Spleen (tissue), 11 donors: ENCODE data around the gene C1QTNF9. TPM values are rescaled to one million over a fixed set of nuclear protein-coding genes. Genes with fewer than 3 reads are reported as not detected.

Experiments
- DNase-seq: peaks from one replicate; pipeline ENCODE4 v3.0.0-alpha.2; 2020
- H3K27ac ChIP-seq, 8 donors: fragments of 200-600 bp; sonication (generic) in 7 of 8; 1 replicate in 4 of 8; 2 replicates in 4 of 8; pipeline versions ENCODE4 v1.5.0 to v1.8.0; 2016 to 2021; ENCODE audit warnings: inconsistent platforms in 4 of 8, mild to moderate bottlenecking in 4 of 8, moderate library complexity in 1 of 8
- H3K27me3 ChIP-seq, 7 donors: fragments of 200-600 bp; sonication (generic) in 6 of 7; replicated peaks in 1 of 7; 1 replicate in 4 of 7; 2 replicates in 3 of 7; pipeline versions ENCODE4 v1.5.0 to v1.8.0; 2016 to 2021; ENCODE audit warnings: inconsistent platforms in 3 of 7, mild to moderate bottlenecking in 1 of 7
- H3K36me3 ChIP-seq, 6 donors: fragments of 200-600 bp; sonication (generic) in 5 of 6; 1 replicate in 4 of 6; 2 replicates in 2 of 6; pipeline versions ENCODE4 v1.5.0 to v1.8.0; 2016 to 2021; ENCODE audit warnings: inconsistent platforms in 2 of 6
- H3K4me1 ChIP-seq, 6 donors: fragments of 200-600 bp; sonication (generic) in 5 of 6; 1 replicate in 3 of 6; 2 replicates in 3 of 6; pipeline versions ENCODE4 v1.5.0 to v1.8.0; 2016 to 2021; ENCODE audit warnings: inconsistent platforms in 3 of 6
- H3K4me3 ChIP-seq, 8 donors: fragments of 200-600 bp; sonication (generic) in 7 of 8; 1 replicate in 4 of 8; 2 replicates in 4 of 8; pipeline versions ENCODE4 v1.5.0 to v1.8.0; 2016 to 2021; ENCODE audit warnings: inconsistent platforms in 4 of 8, mild to moderate bottlenecking in 4 of 8, moderate library complexity in 2 of 8
- H3K9me3 ChIP-seq, 8 donors: fragments of 200-600 bp; sonication (generic) in 7 of 8; 1 replicate in 4 of 8; 2 replicates in 4 of 8; pipeline versions ENCODE4 v1.5.0 to v1.8.0; 2016 to 2021; ENCODE audit warnings: inconsistent platforms in 4 of 8
- CTCF ChIP-seq, 11 experiments: fragments of 200-600 bp in 7 of 11; fragments of 450-650 bp in 4 of 11; sonication (generic) in 4 of 11; IDR thresholded peaks in 8 of 11; conservative IDR thresholded peaks in 3 of 11; 1 replicate in 7 of 11; 2 replicates in 4 of 11; pipeline versions ENCODE4 v1.4.0 to v1.8.0; 2016 to 2021; ENCODE audit warnings: antibody characterized with exemption in 11 of 11, inconsistent platforms in 4 of 11, mild to moderate bottlenecking in 1 of 11
- POLR2A ChIP-seq, 3 donors: fragments of 450-650 bp; IDR thresholded peaks; one replicate each; pipeline ENCODE4 v1.5.1; 2017; ENCODE audit warnings: antibody characterized with exemption in 3 of 3, mild to moderate bottlenecking in 1 of 3
- POLR2AphosphoS5 ChIP-seq, 3 donors: sonication (generic); formaldehyde crosslinking; IDR thresholded peaks; one replicate each; pipeline ENCODE4 v1.5.1; 2017; ENCODE audit warnings: antibody characterized with exemption in 3 of 3
- WGBS, 5 donors: extraction: QIAGEN DNeasy Blood & Tissue Kit in 3 of 5; methylation state at CpG; one replicate each; pipeline versions ENCODE4 v1.1.5 to v1.1.7; 2013 to 2018; 5-methylcytosine and 5-hydroxymethylcytosine counted together
- intact Hi-C: fragments of 100-400 bp; cut with DNase I; formaldehyde crosslinking; loops from one replicate; pipeline ENCODE4 v1.15.0; 2023; ENCODE audit warnings: low total_unique reads
- polyA plus RNA-seq, 3 donors: library from polyadenylated mRNA; stranded (reverse); fragments of 200-250 nt; gene quantifications; one replicate each; pipeline ENCODE4 v1.2.1, GENCODE V29; 2013
- total RNA-seq, 7 donors: library from RNA; depleted of rRNA in 3 of 7; stranded (reverse); fragments of >200 nt in 3 of 7; fragmentation: NEBNext Ultra II Directional in 4 of 7; extraction: Animal tissue kit (Norgen Biotek cat#: 25700) in 4 of 7; gene quantifications; one replicate each; pipeline versions ENCODE4 v1.1.0 to v1.2.1, GENCODE V29; 2016 to 2021
- donor health status: healthy with polysubstance abuse.
- donor health status: DM: no; HTN: no; CAD: no; lungs with moderate emphysema.
- donor health status: DM: no; HTN: no; CAD: no.
- donor health status: Bipolar disorder and iron deficiency.
- donor health status: healthy.
- donor health status: DM: no; HTN: no; CAD: no.
- donor health status: DM: yes; HTN: yes; CAD: no.

C1QTNF9 gene
- total and polyA plus RNA-seq, 10 donors, result 0.15 to 0.72 (median 0.35) TPM; not detected in 5

- Histone ChIP-seq H3K9me3 (no peaks in the 10 kb centered on the region), H3K4me1 (no peaks in the 10 kb centered on the region), H3K36me3 (no peaks in the 10 kb centered on the region), H3K27me3 (no peaks in the 10 kb centered on the region), H3K27ac (no peak overlapping the region), H3K4me3 (no peak overlapping the region)
- DNase-seq, result no peak
- 86 to 97% (median 94%) methylated on average over 6 to 7 of the region's 7 CpGs for WGBS, 5 donors
- no peak for TF ChIP-seq POLR2AphosphoS5 (IDR thresholded peaks at IDR 0.05)
- no peak for TF ChIP-seq CTCF (IDR thresholded peaks at IDR 0.05 in 8 of 11, conservative IDR thresholded peaks at IDR 0.05 in 3 of 11)
- intact Hi-C loops, result no loop called here
Observed at GRCh38 chr13:24360106-24360505, 50.7 kb downstream of the C1QTNF9 start.

GRCh38 chr13:24361113-24361512, 51.7 kb downstream of the C1QTNF9 start:
- TF ChIP-seq POLR2A (IDR thresholded peaks at IDR 0.05) (no peak), CTCF (IDR thresholded peaks at IDR 0.05 in 8 of 11, conservative IDR thresholded peaks at IDR 0.05 in 3 of 11) (no peak), POLR2AphosphoS5 (IDR thresholded peaks at IDR 0.05) (no peak)
- H3K27me3 ChIP-seq, result no peaks in the 10 kb centered on the region
- H3K4me1 ChIP-seq, result no peaks in the 10 kb centered on the region
- intact Hi-C loops, result no loop called here
- no peaks in the 10 kb centered on the region for H3K9me3 ChIP-seq
- H3K36me3 ChIP-seq, result no peaks in the 10 kb centered on the region
- WGBS, 5 donors, result 85 to 100% (median 88%) methylated on average over 1 to 2 of the region's 2 CpGs
- no peak overlapping the region for H3K4me3 ChIP-seq
- no peak overlapping the region for H3K27ac ChIP-seq
- peak; percentile 25 for DNase-seq

DNA sequence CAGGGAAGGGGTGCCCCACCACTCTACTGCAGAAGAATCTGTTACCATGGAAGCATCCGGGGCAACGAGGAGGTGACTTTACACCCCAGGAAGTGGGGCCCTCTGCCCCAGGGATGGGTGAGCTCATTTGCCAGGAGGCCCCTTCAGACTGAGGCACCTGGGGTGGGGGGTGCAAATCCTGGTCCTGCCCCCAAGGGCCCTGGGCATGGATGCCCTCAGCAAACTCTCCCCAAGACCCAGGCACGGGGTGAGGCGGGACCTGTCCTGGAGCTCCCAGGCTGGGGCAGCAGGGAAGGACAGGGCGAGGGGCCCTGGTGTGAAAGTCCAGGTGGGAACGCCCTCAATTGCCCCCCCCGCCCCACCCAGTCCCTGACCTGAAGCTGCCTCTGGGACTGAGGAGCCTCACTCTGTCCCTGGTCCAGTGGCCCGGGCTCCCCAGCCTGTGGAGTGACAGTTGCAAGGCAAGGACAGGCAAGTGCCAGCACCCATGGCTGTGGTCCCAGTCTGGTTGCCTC, 52.5 kb downstream of the C1QTNF9 start:
- Histone ChIP-seq H3K9me3 (no peaks in the 10 kb centered on the region), H3K4me3 (no peak overlapping the region), H3K27me3 (no peaks in the 10 kb centered on the region), H3K36me3 (no peaks in the 10 kb centered on the region), H3K4me1 (no peaks in the 10 kb centered on the region), H3K27ac (no peak overlapping the region)
- 78 to 89% (median 83%) methylated on average over 2 to 8 of the region's 8 CpGs; no CpG with 5 or more reads in 1 of the 5 donors for WGBS, 5 donors
- no peak for TF ChIP-seq POLR2AphosphoS5 (IDR thresholded peaks at IDR 0.05)
- no peak for TF ChIP-seq POLR2A (IDR thresholded peaks at IDR 0.05)
- TF ChIP-seq CTCF (IDR thresholded peaks at IDR 0.05 in 8 of 11, conservative IDR thresholded peaks at IDR 0.05 in 3 of 11), result no peak
- peak; percentile 62 for DNase-seq
- intact Hi-C loops, result no loop called here

DNA sequence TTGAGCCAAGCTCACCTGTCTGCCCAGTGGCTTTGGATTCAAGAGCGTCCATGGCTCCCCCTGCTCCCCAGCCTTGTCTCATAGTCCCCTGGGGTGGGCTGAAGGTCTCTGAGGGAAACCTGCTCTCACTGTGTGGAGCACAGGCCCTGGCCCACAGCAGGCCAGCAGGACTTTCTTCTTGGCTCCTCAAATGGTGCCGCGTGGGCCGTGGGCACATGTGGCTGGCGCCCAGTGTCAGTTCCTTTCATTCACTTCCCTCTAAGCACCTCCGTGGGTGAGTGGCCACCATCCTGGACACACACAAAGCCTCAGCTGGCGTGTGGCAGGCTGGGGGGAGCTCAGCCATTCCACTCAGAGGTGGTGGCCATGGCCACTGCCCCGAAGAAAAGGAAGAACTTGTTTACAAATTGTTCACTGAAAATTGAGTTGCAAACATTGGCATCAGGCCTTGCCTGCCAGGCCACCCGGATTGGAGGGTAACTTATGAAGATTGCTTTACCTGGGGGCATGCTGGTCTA, 53.1 kb downstream of the C1QTNF9 start:
- intact Hi-C loops, result no loop called here
- Histone ChIP-seq H3K36me3 (no peaks in the 10 kb centered on the region), H3K9me3 (no peaks in the 10 kb centered on the region), H3K4me3 (no peak overlapping the region), H3K27ac (no peak overlapping the region), H3K4me1 (no peaks in the 10 kb centered on the region), H3K27me3 (no peaks in the 10 kb centered on the region)
- TF ChIP-seq POLR2A (IDR thresholded peaks at IDR 0.05), result no peak
- TF ChIP-seq CTCF (IDR thresholded peaks at IDR 0.05 in 8 of 11, conservative IDR thresholded peaks at IDR 0.05 in 3 of 11), result no peak
- no peak for TF ChIP-seq POLR2AphosphoS5 (IDR thresholded peaks at IDR 0.05)
- 66 to 86% (median 78%) methylated on average over 8 to 9 of the region's 9 CpGs for WGBS, 5 donors
- DNase-seq, result peak; percentile 39
